Measurements from ENCODE around the gene KIAA0232.

GRCh38 chr4:6808259-6808658 lies 25.7 kb downstream of the KIAA0232 start:
- TF ChIP-seq POLR2A (IDR thresholded peaks at IDR 0.05; ENCODE audit: low read depth, low read length) = no peak
- no peak for TF ChIP-seq POLR2AphosphoS5 (IDR thresholded peaks at IDR 0.05; ENCODE audit: low read depth, low read length)
- no peak for TF ChIP-seq POU2F2 (IDR thresholded peaks at IDR 0.05; ENCODE audit: low read depth, low read length)
- TF ChIP-seq PAX5 (IDR thresholded peaks at IDR 0.05; ENCODE audit: insufficient read depth, low read length, severe bottlenecking) = no peak

All from GM12891 (cell line).